ENCODE data around the gene CNIH4. TPM values are rescaled to one million over a fixed set of nuclear protein-coding genes. Genes with fewer than 3 reads are reported as not detected.
"Not testable (repeated sequence)": the region's sequence is repeated elsewhere in the genome, so short reads cannot be mapped to it uniquely, and the experiment has no call there.

CNIH4 gene
- total and polyA plus RNA-seq, 12 donors = 24.4 to 86.7 (median 29.2) TPM

- intact Hi-C loops (cut with DNase I) = loop anchor here in 2 of 10 donors (10.0 kb wide), 2 partner anchors 107 to 117 kb away; no protein-coding TSS in a partner anchor
- 86 to 97% methylated on average over 1 of the region's 1 CpG for WGBS, 2 donors
- ATAC-seq (no peak), DNase-seq (no peak)
- no peak for TF ChIP-seq CTCF (IDR thresholded peaks at IDR 0.05)
- Histone ChIP-seq H3K27ac (no peak overlapping the region), H3K36me3 (peaks cover 0 to 100% (median 48%) of the 10 kb centered on the region in 9 donors), H3K27me3 (no peaks in the 10 kb centered on the region), H3K4me3 (no peak overlapping the region), H3K4me1 (peaks cover 0 to 6% (median 0%) of the 10 kb centered on the region in 9 donors), H3K9me3 (no peaks in the 10 kb centered on the region)
Measured at GRCh38 chr1:224411766-224412165, 55.1 kb downstream of the CNIH4 start.

GRCh38 chr1:224420106-224420505, 63.4 kb downstream of the CNIH4 start:
- peaks cover 0 to 100% (median 81%) of the 10 kb centered on the region in 9 donors for H3K36me3 ChIP-seq
- no peak for ATAC-seq
- TF ChIP-seq CTCF (IDR thresholded peaks at IDR 0.05) = no peak

GRCh38 chr1:224425279-224425884, 68.7 kb downstream of the CNIH4 start:
- intact Hi-C loops (cut with DNase I) = no loop called here
- WGBS, 2 donors = 91% methylated on average over 6 of the region's 6 CpGs
- peaks cover 7 to 45% (median 27%) of the 10 kb centered on the region in 9 donors for H3K4me1 ChIP-seq

More at GRCh38 chr1:224420106-224420505, 63.4 kb downstream of the CNIH4 start:
- intact Hi-C loops (cut with DNase I) = loop anchor here in 1 of 10 donors (5.0 kb wide), 1 partner anchor 33 kb away; no protein-coding TSS in a partner anchor
- Histone ChIP-seq H3K27me3 (no peaks in the 10 kb centered on the region), H3K27ac (no peak overlapping the region), H3K9me3 (no peaks in the 10 kb centered on the region), H3K4me3 (no peak overlapping the region), H3K4me1 (peaks cover 0 to 9% (median 0%) of the 10 kb centered on the region in 9 donors)
- no peak for DNase-seq

GRCh38 chr1:224426869-224427268, 70.2 kb downstream of the CNIH4 start:
- H3K27me3 ChIP-seq; H3K9me3 ChIP-seq; intact Hi-C loops (cut with DNase I); H3K4me3 ChIP-seq; H3K27ac ChIP-seq; DNase-seq; ATAC-seq: not testable (repeated sequence)
- H3K36me3 ChIP-seq = peaks cover 0 to 93% (median 28%) of the 10 kb centered on the region in 9 donors
- peaks cover 15 to 60% (median 42%) of the 10 kb centered on the region in 9 donors for H3K4me1 ChIP-seq
- 86 to 96% methylated on average over 8 of the region's 8 CpGs for WGBS, 2 donors

More at GRCh38 chr1:224425279-224425884, 68.7 kb downstream of the CNIH4 start:
- no peak for TF ChIP-seq CTCF (IDR thresholded peaks at IDR 0.05)
- DNase-seq = no peak
- Histone ChIP-seq H3K4me3 (no peak overlapping the region), H3K9me3 (no peaks in the 10 kb centered on the region), H3K36me3 (peaks cover 0 to 97% (median 36%) of the 10 kb centered on the region in 9 donors), H3K27me3 (no peaks in the 10 kb centered on the region), H3K27ac (no peak overlapping the region)
- no peak for ATAC-seq

GRCh38 chr1:224427346-224427745, 70.7 kb downstream of the CNIH4 start:
- H3K36me3 ChIP-seq = peaks cover 0 to 90% (median 23%) of the 10 kb centered on the region in 9 donors
- no peak overlapping the region for H3K4me3 ChIP-seq
- peaks cover 15 to 64% (median 47%) of the 10 kb centered on the region in 9 donors for H3K4me1 ChIP-seq
- peak in 2 of 8 donors; percentile 7 to 25 for ATAC-seq
- no peak for TF ChIP-seq CTCF (IDR thresholded peaks at IDR 0.05)
- H3K27ac ChIP-seq = peak overlapping the region in 1 of 10 donors; percentile 19
- intact Hi-C loops (cut with DNase I) = no loop called here
- no peak for DNase-seq
- 84 to 87% methylated on average over 1 of the region's 1 CpG for WGBS, 2 donors
- H3K9me3 ChIP-seq = no peaks in the 10 kb centered on the region
- H3K27me3 ChIP-seq = no peaks in the 10 kb centered on the region

GRCh38 chr1:224428713-224429112, 72.0 kb downstream of the CNIH4 start:
- H3K27ac ChIP-seq; intact Hi-C loops (cut with DNase I); ATAC-seq; H3K9me3 ChIP-seq; H3K4me3 ChIP-seq; DNase-seq; H3K27me3 ChIP-seq: not testable (repeated sequence)
- peaks cover 15 to 71% (median 51%) of the 10 kb centered on the region in 9 donors for H3K4me1 ChIP-seq
- H3K36me3 ChIP-seq = peaks cover 0 to 76% (median 12%) of the 10 kb centered on the region in 9 donors
- WGBS, 2 donors = 96 to 98% methylated on average over 7 of the region's 7 CpGs
